NCI-H187 (cell line): Measurements from ENCODE around the gene CPED1.
"Not testable (repeated sequence)": the region's sequence is repeated elsewhere in the genome, so short reads cannot be mapped to it uniquely, and the experiment has no call there.

Experiments used
- DNase-seq, 2 experiments: peaks; one replicate each; lab custom pipeline; 2025; lab: John Stamatoyannopoulos, UW

CPED1 gene

DNA sequence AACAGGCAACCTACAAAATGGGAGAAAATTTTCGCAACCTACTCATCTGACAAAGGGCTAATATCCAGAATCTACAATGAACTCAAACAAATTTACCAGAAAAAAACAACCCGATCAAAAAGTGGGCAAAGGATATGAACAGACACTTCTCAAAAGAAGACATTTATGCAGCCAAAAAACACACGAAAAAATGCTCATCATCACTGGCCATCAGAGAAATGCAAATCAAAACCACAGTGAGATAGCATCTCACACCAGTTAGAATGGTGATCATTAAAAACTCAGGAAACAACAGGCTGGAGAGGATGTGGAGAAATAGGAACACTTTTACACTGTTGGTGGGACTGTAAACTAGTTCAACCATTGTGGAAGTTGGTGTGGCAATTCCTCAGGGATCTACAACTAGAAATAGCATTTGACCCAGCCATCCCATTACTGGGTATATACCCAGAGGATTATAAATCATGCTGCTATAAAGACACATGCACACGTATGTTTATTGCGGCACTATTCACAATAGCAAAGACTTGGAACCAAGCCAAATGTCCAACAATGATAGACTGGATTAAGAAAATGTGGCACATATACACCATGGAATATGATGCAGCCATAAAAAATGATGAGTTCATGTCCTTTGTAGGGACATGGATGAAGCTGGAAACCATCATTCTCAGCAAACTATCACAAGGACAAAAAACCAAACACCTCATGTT, 264.2 kb downstream of the CPED1 start:
- DNase-seq = not testable (repeated sequence)

DNA sequence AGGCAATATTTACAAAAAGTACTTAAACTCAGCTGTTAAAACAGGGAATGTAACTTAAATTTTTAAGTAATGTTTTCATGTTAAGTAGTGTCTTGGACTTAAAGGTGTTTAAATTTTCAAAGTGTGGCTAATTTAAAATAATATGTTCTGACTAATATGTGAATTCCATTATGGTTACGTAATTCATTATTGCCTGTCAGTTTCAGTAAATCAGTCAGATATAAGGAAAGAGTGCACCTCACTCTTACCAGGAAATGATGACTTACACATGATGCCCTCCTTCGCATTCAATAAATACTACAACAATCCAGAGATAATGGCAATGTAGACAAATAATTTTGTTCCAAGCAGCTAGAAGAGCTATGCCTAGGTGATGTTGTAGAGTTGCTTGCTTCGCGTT, 271.3 kb downstream of the CPED1 start:
- DNase-seq = no peak

DNA sequence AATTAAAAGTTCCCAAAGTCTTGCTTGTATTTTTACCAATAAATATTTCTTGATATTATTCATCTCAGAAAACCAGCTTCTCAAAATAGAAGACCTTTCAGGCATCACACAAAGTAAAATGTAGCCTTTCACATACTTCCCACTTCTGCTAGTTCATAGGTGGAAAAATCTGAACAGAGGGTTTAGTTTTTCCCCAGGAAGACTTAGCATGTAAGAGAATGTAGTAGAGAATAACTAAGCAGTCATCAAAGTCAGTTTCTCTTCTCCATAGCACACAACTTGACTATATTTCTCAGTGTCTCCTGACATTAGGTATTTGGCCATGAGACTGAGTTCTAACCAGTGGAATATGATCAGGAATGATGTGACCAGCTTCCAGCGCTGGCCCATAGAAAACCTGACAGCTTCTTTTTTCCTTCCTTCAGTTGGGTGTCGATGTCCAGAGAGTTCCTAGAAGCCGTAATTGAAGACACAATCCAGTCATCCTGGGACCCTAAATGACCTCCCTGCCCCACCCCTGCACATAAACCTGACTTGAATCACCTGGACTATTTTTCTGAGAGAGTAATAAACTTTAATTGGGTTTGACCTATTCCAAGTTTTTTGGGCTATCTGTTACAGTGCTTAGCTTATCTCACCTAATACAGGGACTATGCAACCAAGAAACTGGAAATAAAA, 272.8 kb downstream of the CPED1 start:
- DNase-seq = no peak

DNA sequence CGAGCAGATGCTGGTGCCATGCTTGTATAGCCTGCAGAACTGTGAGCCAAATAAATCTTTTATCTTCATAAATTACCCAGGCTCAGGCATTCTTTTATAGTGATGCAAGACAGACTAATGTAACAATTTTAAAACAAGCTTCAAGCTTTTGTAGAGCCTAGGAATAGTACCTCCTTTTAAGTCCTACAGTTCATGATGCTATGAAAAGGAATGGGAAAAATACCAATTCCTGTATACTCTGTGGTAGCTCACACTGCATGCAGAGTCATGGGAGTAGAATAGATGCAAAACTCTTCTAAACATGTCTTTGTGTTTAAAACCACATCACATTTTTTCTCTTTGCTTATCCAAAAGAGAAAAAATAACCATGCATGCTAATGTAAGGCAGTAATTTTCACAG, 273.7 kb downstream of the CPED1 start:
- no peak for DNase-seq

DNA sequence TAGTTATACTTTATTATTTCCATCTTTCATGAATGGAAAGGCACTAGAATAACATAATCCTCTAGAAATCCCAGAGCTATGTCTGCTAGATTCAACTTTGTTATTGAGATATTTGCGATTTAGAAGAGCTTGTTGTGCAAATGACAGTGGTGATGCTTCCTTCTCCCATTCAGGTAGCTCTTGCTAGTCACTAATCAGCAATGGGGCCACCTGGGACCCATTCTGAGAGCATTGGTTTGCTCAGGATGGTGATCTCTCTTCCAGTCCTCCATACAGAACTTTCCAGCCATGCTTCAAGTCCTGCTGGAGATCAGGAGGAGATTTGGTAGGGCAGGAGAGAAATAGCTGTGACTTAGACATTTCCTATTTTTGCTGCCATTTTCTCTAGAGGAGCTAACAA, 274.5 kb downstream of the CPED1 start:
- no peak for DNase-seq

DNA sequence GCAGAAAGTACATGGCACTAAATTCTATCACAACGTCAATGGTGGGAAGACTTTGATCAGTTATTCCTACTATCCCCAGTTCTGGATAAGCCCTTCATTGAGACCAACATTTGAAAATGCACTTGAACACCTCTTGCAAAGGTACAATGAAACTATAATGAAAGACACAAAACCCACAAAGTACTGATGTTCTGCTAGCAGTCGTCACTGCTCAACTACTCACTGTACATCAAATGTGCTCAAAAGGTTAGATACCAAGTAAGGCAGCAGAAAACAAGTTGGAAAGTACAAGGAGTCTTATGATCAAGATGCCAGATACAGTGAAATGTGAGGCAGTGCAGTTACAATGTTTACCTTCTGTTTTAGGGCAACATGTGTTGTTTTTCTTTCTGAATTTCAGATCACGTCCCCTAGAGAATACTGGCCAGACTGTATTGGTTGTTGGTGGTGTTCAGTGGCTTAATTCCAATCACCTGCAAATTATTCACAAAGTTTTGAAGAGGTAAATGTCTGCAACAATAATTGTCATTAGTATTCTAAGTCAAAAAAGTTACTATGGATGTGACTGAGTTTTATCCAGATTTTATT, 277.9 kb downstream of the CPED1 start:
- DNase-seq = no peak

- no peak for DNase-seq
These were observed 279.1 kb downstream of the CPED1 start for GRCh38 chr7:121267612-121268011.

DNA sequence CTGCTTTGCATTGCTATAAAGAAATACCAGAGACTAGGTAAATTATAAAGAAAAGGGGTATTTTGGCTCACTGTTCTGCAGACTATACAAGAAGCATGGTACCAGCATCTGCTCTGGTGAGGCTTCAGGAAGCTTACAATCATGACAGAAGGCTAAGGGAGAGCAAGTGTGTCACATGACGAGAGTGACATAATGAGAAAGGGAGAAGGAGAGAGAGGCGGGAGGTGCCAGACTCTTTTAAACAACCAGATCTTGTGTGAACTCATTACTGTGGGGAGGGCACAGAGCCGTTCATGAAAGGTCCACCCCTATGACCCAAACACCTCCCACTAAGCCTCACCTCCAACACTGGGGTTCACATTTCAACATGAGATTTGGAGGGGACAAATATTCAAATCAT, 281.3 kb downstream of the CPED1 start:
- no peak for DNase-seq

DNA sequence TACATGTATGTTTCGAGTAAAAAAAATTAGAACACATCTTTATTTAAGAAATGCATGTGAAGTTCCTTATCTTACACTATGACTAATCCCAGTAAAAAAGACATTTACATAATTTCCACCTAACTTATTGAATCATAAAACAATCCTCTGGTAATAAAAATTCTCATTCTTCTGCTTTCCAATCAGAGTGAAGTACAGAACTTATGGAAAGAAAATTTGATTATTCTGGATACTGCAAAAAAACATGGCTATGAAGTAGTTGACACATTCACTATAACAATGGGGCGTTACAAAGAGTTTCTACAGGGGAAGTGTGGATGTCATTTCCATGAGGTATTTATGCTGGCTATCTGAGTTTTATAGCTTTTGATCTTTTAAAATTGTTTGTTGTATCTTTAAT, 282.6 kb downstream of the CPED1 start:
- no peak for DNase-seq

DNA sequence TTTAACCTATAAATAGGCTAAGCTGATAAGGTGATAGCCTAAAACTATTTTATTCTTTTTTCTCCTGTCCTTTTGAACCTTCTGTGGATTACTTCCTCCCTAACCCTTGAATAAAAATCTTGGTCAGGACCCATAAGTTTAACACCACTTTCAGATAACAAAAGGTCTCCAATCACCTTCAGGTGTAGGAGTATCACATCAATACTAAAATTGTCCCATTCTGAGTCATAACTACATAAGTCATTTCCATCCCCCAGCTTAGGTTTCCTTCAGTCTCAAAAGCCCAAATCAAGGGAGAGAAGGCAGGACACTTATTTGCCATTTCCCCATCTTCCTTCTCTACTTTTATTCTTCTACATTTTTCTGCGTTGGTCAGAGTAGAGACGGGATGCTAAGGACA, 283.4 kb downstream of the CPED1 start:
- no peak for DNase-seq

GRCh38 chr7:121272676-121273075, 284.2 kb downstream of the CPED1 start:
- DNase-seq = no peak

DNA sequence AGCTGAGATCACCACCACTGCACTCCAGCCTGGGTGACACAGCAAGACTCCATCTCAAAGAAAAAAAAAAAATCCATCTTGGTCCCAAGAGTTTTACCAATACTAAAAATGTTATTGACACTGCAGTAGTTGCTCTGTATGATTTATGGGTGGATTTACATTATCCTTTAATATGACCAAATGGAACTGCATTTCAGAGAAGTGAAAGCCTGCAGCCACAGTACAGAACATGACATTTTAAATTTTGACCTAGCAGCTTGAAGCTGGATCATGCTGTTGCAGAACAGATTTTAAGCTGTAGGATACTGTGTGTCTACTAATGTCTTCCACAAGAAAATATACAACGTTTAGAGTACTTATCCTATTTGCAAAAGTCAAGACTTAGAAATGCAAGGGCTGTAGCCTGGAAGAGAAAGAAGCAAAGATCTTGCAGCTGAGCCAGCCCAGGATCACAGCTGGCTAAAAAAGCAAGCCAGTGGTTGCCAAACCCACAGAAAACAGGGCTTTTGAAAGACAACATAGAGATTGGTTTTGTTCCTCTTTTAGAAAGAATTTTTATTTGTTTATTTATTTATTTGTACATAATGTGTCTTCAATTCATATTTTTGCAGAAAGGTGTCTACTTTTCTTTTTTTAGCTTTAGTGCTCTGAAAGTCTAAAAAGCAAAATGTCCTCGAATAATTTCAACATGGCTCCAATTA, 285.1 kb downstream of the CPED1 start:
- DNase-seq = no peak

- no peak for DNase-seq
These were observed 286.0 kb downstream of the CPED1 start for GRCh38 chr7:121274467-121274866.

- no peak for DNase-seq
These were observed 286.7 kb downstream of the CPED1 start for GRCh38 chr7:121275204-121275603.

DNA sequence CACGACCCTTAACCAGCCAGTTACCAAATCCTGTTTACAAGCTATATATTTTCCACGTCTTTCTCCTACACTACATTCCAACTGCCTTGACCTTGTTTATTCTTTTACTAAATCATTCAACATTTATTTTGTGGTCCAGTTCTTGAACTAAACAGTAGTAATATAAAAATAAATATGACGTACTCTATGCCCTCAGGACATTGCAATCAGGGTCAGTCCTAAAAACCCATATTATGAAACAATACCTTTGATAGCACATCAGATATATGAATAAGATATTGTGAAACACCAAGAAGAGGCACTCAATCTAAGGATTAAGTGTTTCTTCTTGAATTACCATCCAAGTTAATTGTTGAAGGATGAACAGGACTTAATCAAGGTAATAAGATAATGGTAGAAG, 287.8 kb downstream of the CPED1 start:
- DNase-seq = no peak

DNA sequence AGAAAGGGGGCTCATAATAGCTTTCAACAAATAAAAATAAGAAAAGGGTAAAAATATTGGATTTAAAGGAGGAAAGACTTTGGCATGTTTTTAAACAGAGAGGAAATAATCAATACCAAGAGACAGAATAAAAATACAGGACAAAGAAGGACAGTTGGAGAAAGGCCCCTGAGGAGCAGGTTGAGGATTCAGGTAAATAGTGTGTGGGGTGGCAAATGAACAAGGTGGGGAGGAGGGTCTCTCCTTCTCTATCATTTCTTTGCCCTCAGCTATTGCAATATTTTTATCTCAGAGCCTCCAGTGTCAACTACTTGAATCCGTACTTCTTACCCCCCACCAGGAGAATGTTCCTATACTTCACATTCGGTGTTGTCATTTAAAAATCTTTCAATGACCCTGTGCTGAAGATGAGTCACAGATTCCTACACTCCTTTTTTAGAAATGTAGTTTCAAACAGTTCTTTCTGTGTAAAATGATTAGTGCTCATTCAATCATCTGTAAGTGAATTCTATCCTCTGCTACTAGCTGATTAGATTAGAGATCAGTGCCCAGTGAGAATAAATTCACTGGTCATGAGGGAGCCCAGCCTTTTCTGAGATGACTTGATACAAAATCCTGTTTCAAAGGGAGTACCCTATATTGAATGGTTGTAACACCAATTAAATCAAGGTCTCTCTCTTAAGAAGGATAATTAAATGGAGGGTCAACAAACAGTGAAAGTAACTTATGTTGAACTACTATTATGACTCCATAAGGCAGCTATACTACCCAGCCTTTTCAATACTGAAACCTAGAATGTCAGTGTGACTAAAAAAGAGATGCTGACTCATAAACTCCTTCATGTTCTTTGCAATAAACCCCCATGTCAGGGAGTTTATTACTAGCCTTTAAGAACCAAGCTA, 289.9 kb downstream of the CPED1 start:
- DNase-seq = no peak

DNA sequence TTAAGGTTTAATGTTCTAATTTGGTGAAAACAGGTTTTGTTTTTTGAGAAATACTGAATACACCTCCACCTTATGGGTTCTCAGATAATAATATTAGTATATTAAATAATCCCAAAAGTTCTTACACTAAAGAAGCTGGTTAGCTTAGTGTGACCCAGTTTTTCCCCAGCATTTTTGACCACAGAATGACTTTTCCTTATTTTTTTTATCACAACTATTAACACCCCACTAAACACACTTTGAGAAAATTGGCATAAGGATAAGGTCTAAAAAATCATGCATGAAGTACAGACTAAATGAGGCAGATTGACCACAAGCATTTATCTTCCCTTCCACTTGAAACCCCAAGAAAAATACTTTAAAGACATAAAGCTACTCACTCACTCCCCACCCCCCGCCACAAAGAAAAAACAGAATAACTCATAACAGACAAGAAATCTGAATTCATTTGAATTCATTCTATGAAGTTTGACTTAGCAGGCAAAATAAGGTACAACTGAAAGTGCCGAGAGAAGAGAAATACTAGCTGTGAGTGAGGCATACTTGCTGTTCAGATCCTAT, 290.6 kb downstream of the CPED1 start:
- no peak for DNase-seq

DNA sequence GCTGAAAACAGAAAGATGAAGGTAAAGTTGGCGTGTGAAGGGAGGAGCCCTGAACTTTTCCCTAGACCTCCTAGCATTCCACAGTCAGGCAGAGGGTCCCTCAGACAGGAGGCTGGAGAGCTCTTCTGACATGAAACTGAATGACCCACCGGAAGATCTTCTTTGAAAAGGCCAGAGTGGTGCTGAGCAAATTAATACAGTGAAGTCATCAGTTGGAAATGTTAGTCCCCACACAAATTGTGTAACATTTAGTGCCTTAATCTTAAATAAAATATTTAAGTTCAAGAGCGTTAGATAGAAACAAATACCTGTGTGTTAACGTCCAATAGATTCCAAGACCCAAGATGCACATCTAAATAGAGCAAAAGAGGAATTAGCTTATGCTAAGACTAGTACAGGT, 291.3 kb downstream of the CPED1 start:
- no peak for DNase-seq

GRCh38 chr7:121280656-121281055, 292.1 kb downstream of the CPED1 start:
- no peak for DNase-seq

DNA sequence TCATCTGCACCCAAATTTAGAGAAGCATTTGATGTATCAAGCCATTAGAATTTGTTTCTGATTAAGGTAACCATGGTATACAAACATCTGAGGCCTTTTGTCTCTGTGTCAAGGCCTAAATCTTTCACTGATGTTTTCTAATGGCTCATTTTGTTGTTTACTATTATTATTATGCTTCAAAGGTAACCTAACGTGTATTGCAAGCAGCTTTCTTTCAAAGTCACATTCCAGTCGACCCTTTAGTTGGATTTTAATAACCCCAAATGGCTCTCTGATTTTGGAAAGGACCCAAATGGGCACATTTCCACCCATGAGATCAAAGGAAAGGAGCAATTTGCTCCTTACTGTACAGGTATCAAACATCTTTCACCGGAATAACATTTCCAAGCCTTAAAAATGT, 293.6 kb downstream of the CPED1 start:
- DNase-seq = no peak

DNA sequence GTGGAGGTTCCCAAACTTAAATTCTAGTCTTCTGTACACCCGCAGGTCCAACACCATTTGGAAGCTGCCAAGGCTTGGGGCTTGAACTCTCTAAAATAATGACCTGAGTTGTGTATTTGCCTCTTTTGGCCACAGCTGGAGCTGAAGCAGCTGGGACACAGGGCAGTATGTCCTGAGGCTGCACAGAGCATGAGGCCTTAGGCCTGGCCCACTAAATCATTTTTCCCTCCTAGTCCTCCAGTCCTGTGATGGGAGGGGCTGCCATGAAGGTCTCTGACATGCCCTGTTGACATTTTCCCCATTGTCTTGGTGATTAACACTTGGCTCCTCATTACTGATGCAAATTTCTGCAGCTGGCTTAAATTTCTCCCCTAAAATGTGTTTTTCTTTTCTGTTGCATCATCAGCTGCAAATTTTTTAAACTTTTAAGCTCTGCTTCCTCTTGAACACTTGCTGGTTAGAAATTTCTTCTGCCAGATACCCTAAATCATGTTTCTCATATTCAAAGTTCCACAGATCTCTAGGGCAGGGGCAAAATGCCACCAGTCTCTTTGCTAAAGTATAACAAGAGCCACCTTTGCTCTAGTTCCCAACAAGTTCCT, 296.7 kb downstream of the CPED1 start:
- DNase-seq = no peak
